Neural crest cell (in vitro differentiated cells): ENCODE results near the gene HEPHL1. TPM values are rescaled to one million over a fixed set of nuclear protein-coding genes. Genes with fewer than 3 reads are reported as not detected.
"Not testable (repeated sequence)": the region's sequence is repeated elsewhere in the genome, so short reads cannot be mapped to it uniquely, and the experiment has no call there.

Experiments used
- DNase-seq: peaks from one replicate; pipeline ENCODE4 v3.0.0; 2021; ENCODE audit warnings: low read depth, mixed read lengths, low spot score
- H3K27ac Mint-ChIP-seq: one replicate; pipeline ENCODE4 v1.8.0; 2021; ENCODE audit warnings: mild to moderate bottlenecking, mixed read lengths; ENCODE audit not compliant: unreplicated experiment
- H3K27me3 Mint-ChIP-seq: 2 replicates; pipeline ENCODE4 v1.8.0; 2021; ENCODE audit warnings: low read depth, mild to moderate bottlenecking, mixed read lengths
- H3K36me3 Mint-ChIP-seq: 2 replicates; pipeline ENCODE4 v1.8.0; 2021; ENCODE audit warnings: low read depth, mild to moderate bottlenecking, mixed read lengths
- H3K4me1 Mint-ChIP-seq: 2 replicates; pipeline ENCODE4 v1.8.0; 2021; ENCODE audit warnings: mixed read lengths
- H3K4me3 Mint-ChIP-seq: one replicate; pipeline ENCODE4 v1.8.0; 2021; ENCODE audit warnings: mild to moderate bottlenecking, mixed read lengths
- H3K9me3 Mint-ChIP-seq: 2 replicates; pipeline ENCODE4 v1.8.0; 2021; ENCODE audit warnings: mixed read lengths
- CTCF ChIP-seq: fragments of 200-600 bp; sonication (generic); conservative IDR thresholded peaks from 2 replicates; pipeline ENCODE4 v1.5.0; 2021; ENCODE audit warnings: antibody characterized with exemption, mild to moderate bottlenecking
- total RNA-seq: library from RNA; stranded (reverse); gene quantifications from 2 replicates; pipeline ENCODE4 v1.2.1, GENCODE V29; 2021

HEPHL1 gene
- total RNA-seq, 1 donor from 2014 or later: not detected

- no peaks in the 10 kb centered on the region for H3K9me3 Mint-ChIP-seq
- no peaks in the 10 kb centered on the region for H3K4me1 Mint-ChIP-seq
- no peak overlapping the region for H3K4me3 Mint-ChIP-seq
- TF ChIP-seq CTCF: no peak
- DNase-seq: no peak
- H3K27ac Mint-ChIP-seq: no peak overlapping the region
- H3K27me3 Mint-ChIP-seq: peaks cover 5% of the 10 kb centered on the region
- no peaks in the 10 kb centered on the region for H3K36me3 Mint-ChIP-seq
Measured at GRCh38 chr11:94112206-94112953, 91.2 kb downstream of the HEPHL1 start.

- Mint-ChIP-seq H3K36me3 (peaks cover 4% of the 10 kb centered on the region), H3K27me3 (peaks cover 6% of the 10 kb centered on the region), H3K9me3 (peaks cover 7% of the 10 kb centered on the region), H3K4me1 (no peaks in the 10 kb centered on the region), H3K27ac (no peak overlapping the region), H3K4me3 (no peak overlapping the region)
- no peak for DNase-seq
- TF ChIP-seq CTCF: no peak
Measured at GRCh38 chr11:94117197-94117574, 96.0 kb downstream of the HEPHL1 start.

- Mint-ChIP-seq H3K4me1 (no peaks in the 10 kb centered on the region), H3K27ac (no peak overlapping the region), H3K27me3 (peaks cover 4% of the 10 kb centered on the region), H3K36me3 (peaks cover 4% of the 10 kb centered on the region), H3K9me3 (peaks cover 7% of the 10 kb centered on the region), H3K4me3 (no peak overlapping the region)
- no peak for TF ChIP-seq CTCF
- DNase-seq: no peak
Measured at GRCh38 chr11:94117871-94118270, 96.7 kb downstream of the HEPHL1 start.

- H3K27ac Mint-ChIP-seq, H3K9me3 Mint-ChIP-seq, H3K36me3 Mint-ChIP-seq, H3K27me3 Mint-ChIP-seq, H3K4me3 Mint-ChIP-seq, DNase-seq, H3K4me1 Mint-ChIP-seq: not testable (repeated sequence)
Measured at GRCh38 chr11:94119676-94120075, 98.5 kb downstream of the HEPHL1 start.

GRCh38 chr11:94120516-94120915, 99.4 kb downstream of the HEPHL1 start:
- H3K4me1 Mint-ChIP-seq: not testable (repeated sequence)

GRCh38 chr11:94120946-94121345, 99.8 kb downstream of the HEPHL1 start:
- Mint-ChIP-seq H3K4me3 (no peak overlapping the region), H3K36me3 (peaks cover 4% of the 10 kb centered on the region), H3K4me1 (no peaks in the 10 kb centered on the region), H3K27me3 (peaks cover 4% of the 10 kb centered on the region), H3K27ac (no peak overlapping the region), H3K9me3 (peaks cover 7% of the 10 kb centered on the region)
- TF ChIP-seq CTCF: no peak
- DNase-seq: no peak

More at GRCh38 chr11:94120516-94120915, 99.4 kb downstream of the HEPHL1 start:
- not testable (repeated sequence) for H3K4me3 Mint-ChIP-seq, H3K27me3 Mint-ChIP-seq, H3K36me3 Mint-ChIP-seq, H3K27ac Mint-ChIP-seq, DNase-seq, H3K9me3 Mint-ChIP-seq
